HUES48 (cell line): Measurements from ENCODE around the gene AIMP1.
A peak's percentile ranks its signal among the peaks of the same experiment; 100 is the strongest.
"Not testable (repeated sequence)": the region's sequence is repeated elsewhere in the genome, so short reads cannot be mapped to it uniquely, and the experiment has no call there.

Source experiments
- H3K27ac ChIP-seq: one replicate; pipeline ENCODE4 v1.7.0; 2013; ENCODE audit warnings: low read depth, low read length, inconsistent platforms
- H3K27me3 ChIP-seq: 2 replicates; pipeline ENCODE4 v1.6.1; 2013; ENCODE audit warnings: mild to moderate bottlenecking, low read length; ENCODE audit not compliant: control insufficient read depth, insufficient read depth
- H3K36me3 ChIP-seq: 2 replicates; pipeline ENCODE4 v1.6.1; 2013; ENCODE audit warnings: low read length; ENCODE audit not compliant: control insufficient read depth, insufficient read depth
- H3K4me1 ChIP-seq: 2 replicates; pipeline ENCODE4 v1.6.1; 2013; ENCODE audit warnings: mild to moderate bottlenecking, low read length; ENCODE audit not compliant: control insufficient read depth, insufficient read depth
- H3K4me3 ChIP-seq: 2 replicates; pipeline ENCODE4 v1.5.1; 2013; ENCODE audit warnings: mild to moderate bottlenecking, low read depth, low read length
- H3K9ac ChIP-seq: 2 replicates; pipeline ENCODE4 v1.6.1; 2013; ENCODE audit warnings: mild to moderate bottlenecking, low read depth, low read length, moderate library complexity
- H3K9me3 ChIP-seq: 2 replicates; pipeline ENCODE4 v1.6.1; 2013; ENCODE audit warnings: low read length; ENCODE audit not compliant: control insufficient read depth, insufficient read depth

AIMP1 gene

GRCh38 chr4:106312997-106313522 is 3.3 kb upstream of the AIMP1 start:
- Histone ChIP-seq H3K36me3 (peaks cover 3% of the 10 kb centered on the region), H3K4me3 (no peak overlapping the region), H3K9me3 (no peaks in the 10 kb centered on the region), H3K27ac (no peak overlapping the region), H3K9ac (no peak overlapping the region), H3K27me3 (no peaks in the 10 kb centered on the region), H3K4me1 (peaks cover 10% of the 10 kb centered on the region)

- Histone ChIP-seq H3K9ac (no peak overlapping the region; the same call in 1 of the 2 replicates), H3K9me3 (no peaks in the 10 kb centered on the region; the same call in 1 of the 2 replicates), H3K36me3 (no peaks in the 10 kb centered on the region), H3K4me1 (peaks cover 10% of the 10 kb centered on the region), H3K27ac (no peak overlapping the region), H3K4me3 (peak overlapping the region; percentile 80), H3K27me3 (no peaks in the 10 kb centered on the region)
Observed at GRCh38 chr4:106314960-106315359, 1.4 kb upstream of the AIMP1 start.

- peaks cover 10% of the 10 kb centered on the region for H3K4me1 ChIP-seq
- H3K36me3 ChIP-seq = no peaks in the 10 kb centered on the region
- no peaks in the 10 kb centered on the region for H3K27me3 ChIP-seq
- no peaks in the 10 kb centered on the region; the same call in 1 of the 2 replicates for H3K9me3 ChIP-seq
- peak overlapping the region; percentile 94 for H3K27ac ChIP-seq
- peak overlapping the region; percentile 80 for H3K4me3 ChIP-seq
- peak overlapping the region; percentile 97 for H3K9ac ChIP-seq
Observed at GRCh38 chr4:106315476-106315967, 828 bp upstream of the AIMP1 start.

GRCh38 chr4:106316773-106317409 is 541 bp downstream of the AIMP1 start:
- peak overlapping the region; percentile 94 for H3K27ac ChIP-seq
- peaks cover 10% of the 10 kb centered on the region for H3K4me1 ChIP-seq
- no peaks in the 10 kb centered on the region; the same call in none of the 2 replicates for H3K9me3 ChIP-seq
- H3K36me3 ChIP-seq = no peaks in the 10 kb centered on the region
- peak overlapping the region; percentile 80 for H3K4me3 ChIP-seq
- H3K9ac ChIP-seq = peak overlapping the region; percentile 97
- H3K27me3 ChIP-seq = no peaks in the 10 kb centered on the region

- Histone ChIP-seq H3K27ac (no peak overlapping the region), H3K4me3 (peak overlapping the region; percentile 80), H3K9me3 (no peaks in the 10 kb centered on the region; the same call in none of the 2 replicates), H3K27me3 (no peaks in the 10 kb centered on the region), H3K9ac (no peak overlapping the region), H3K36me3 (no peaks in the 10 kb centered on the region), H3K4me1 (peaks cover 10% of the 10 kb centered on the region)
Observed at GRCh38 chr4:106317815-106318214, 1.5 kb downstream of the AIMP1 start.

- H3K9ac ChIP-seq = no peak overlapping the region
Observed at GRCh38 chr4:106318511-106318910, 2.2 kb downstream of the AIMP1 start.

GRCh38 chr4:106320235-106320634 is 3.9 kb downstream of the AIMP1 start:
- peaks cover 2% of the 10 kb centered on the region; the same call in 1 of the 2 replicates for H3K36me3 ChIP-seq
- H3K9me3 ChIP-seq = no peaks in the 10 kb centered on the region; the same call in none of the 2 replicates
- no peak overlapping the region for H3K9ac ChIP-seq
- H3K27ac ChIP-seq = no peak overlapping the region
- H3K27me3 ChIP-seq = no peaks in the 10 kb centered on the region
- no peak overlapping the region for H3K4me3 ChIP-seq
- peaks cover 21% of the 10 kb centered on the region for H3K4me1 ChIP-seq

More at GRCh38 chr4:106318511-106318910, 2.2 kb downstream of the AIMP1 start:
- no peaks in the 10 kb centered on the region for H3K36me3 ChIP-seq
- H3K9me3 ChIP-seq = no peaks in the 10 kb centered on the region; the same call in none of the 2 replicates
- H3K4me3 ChIP-seq = no peak overlapping the region
- peaks cover 10% of the 10 kb centered on the region for H3K4me1 ChIP-seq
- no peaks in the 10 kb centered on the region for H3K27me3 ChIP-seq
- no peak overlapping the region for H3K27ac ChIP-seq

- not testable (repeated sequence) for H3K27ac ChIP-seq, H3K9ac ChIP-seq, H3K4me3 ChIP-seq, H3K27me3 ChIP-seq, H3K9me3 ChIP-seq
- Histone ChIP-seq H3K36me3 (peaks cover 11% of the 10 kb centered on the region), H3K4me1 (peaks cover 21% of the 10 kb centered on the region)
Observed at GRCh38 chr4:106321168-106321567, 4.8 kb downstream of the AIMP1 start.

- H3K27me3 ChIP-seq, H3K9ac ChIP-seq, H3K4me3 ChIP-seq, H3K9me3 ChIP-seq, H3K27ac ChIP-seq: not testable (repeated sequence)
- peaks cover 17% of the 10 kb centered on the region for H3K36me3 ChIP-seq
- peaks cover 21% of the 10 kb centered on the region for H3K4me1 ChIP-seq
Observed at GRCh38 chr4:106321814-106322213, 5.5 kb downstream of the AIMP1 start.

GRCh38 chr4:106323119-106323518 is 6.8 kb downstream of the AIMP1 start:
- no peaks in the 10 kb centered on the region for H3K27me3 ChIP-seq
- H3K36me3 ChIP-seq = peaks cover 30% of the 10 kb centered on the region
- H3K9me3 ChIP-seq = no peaks in the 10 kb centered on the region; the same call in none of the 2 replicates
- H3K4me3 ChIP-seq = no peak overlapping the region
- H3K9ac ChIP-seq = no peak overlapping the region
- H3K4me1 ChIP-seq = peaks cover 13% of the 10 kb centered on the region
- no peak overlapping the region for H3K27ac ChIP-seq

- no peaks in the 10 kb centered on the region; the same call in 1 of the 2 replicates for H3K9me3 ChIP-seq
- peaks cover 13% of the 10 kb centered on the region for H3K4me1 ChIP-seq
- no peaks in the 10 kb centered on the region for H3K27me3 ChIP-seq
- H3K36me3 ChIP-seq = peaks cover 53% of the 10 kb centered on the region
- H3K27ac ChIP-seq = no peak overlapping the region
- no peak overlapping the region for H3K4me3 ChIP-seq
- H3K9ac ChIP-seq = no peak overlapping the region
Observed at GRCh38 chr4:106325800-106326199, 9.4 kb downstream of the AIMP1 start.
